HG02623 (cell line): Measurements from ENCODE around the gene COL28A1.
"Not testable (repeated sequence)": the region's sequence is repeated elsewhere in the genome, so short reads cannot be mapped to it uniquely, and the experiment has no call there.

ENCODE experiments used
- ATAC-seq: cut with Tn5 transposase; IDR thresholded peaks from one replicate; pipeline ENCODE4 v1.9.1; 2021; ENCODE audit warnings: moderate library complexity; ENCODE audit not compliant: unreplicated experiment

Gene COL28A1

GRCh38 chr7:7562736-7563135 lies 27.1 kb upstream of the COL28A1 start:
- no peak for ATAC-seq

DNA sequence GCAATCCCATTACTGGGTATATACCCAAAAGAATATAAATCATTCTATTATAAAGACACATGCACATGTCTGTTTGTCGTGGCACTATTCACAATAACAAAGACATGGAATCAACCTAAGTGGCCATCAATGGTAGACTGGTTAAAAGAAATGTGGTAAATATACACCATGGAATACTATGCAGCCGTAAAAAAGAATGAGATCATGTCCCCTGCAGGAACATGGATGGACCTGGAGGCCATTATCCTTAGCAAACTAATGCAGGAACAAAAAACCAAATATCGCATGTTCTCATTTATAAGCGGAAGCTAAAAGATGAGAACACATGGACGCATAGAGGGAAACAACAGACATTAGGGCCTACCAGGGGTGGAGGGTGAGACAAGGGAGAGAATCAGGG lies 25.9 kb upstream of the COL28A1 start:
- ATAC-seq: not testable (repeated sequence)

DNA sequence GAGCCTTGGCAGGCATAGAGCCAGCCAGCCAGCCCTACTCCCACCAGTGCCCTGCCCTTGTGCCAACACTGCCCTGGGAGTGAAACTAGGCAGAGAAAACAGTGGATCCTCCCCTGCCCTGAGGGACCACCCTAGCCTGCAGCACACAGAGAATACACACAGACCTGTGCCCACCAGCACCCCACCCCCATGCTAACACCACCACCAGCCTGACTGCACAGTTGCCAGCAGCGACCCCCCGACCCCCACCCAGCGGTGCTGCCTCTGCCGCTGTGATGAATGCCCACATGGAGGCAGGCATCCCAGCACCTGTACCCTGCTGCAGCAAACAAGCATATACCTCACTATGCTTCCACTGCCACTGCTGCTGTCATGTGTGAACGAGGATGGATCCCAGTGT lies 21.6 kb upstream of the COL28A1 start:
- no peak for ATAC-seq

GRCh38 chr7:7556852-7557251 lies 21.2 kb upstream of the COL28A1 start:
- no peak for ATAC-seq

DNA sequence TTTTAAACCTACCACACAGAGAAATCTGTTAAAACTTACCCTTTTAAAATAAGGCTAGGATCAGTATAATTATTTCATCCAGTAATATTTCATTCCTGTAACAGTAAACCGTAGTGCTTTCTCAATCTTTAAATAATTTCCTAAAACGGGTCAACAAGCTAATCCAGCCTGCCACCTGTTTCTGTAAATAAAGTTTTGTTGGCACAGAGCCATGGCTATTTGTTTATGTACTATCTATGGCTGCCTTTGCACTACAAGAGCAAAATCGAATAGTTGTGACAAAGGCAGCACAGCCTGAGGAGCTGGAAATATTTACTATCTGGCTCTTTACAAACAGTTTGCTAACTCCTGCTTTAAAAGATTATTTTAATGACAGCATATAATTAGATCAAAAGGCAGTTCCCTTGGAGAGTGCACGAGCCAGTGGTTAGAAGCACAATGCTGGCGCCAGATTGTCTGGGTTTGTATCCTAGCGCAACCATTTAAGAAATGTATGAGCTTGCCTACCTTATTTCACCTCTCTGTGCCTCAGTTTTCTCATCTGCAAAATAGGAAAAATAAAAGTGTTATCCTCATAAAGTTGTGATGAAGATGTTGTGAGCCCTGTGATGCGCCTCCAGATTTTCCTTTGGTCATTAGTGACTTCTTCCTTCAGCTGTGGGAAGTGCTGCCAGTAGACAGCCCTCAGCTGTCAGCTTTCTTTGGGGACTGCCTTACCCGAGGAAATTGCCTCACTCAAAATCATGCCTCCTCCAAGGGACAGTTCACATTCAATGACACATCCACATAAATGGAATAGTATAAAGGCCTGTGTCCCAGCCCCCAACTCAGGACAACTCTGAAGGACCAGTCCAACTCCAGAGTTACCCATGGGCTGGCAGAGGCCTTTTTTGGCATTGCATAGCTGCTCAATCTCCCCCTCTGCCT lies 19.2 kb upstream of the COL28A1 start:
- no peak for ATAC-seq

GRCh38 chr7:7554021-7554432 lies 18.4 kb upstream of the COL28A1 start:
- no peak for ATAC-seq

DNA sequence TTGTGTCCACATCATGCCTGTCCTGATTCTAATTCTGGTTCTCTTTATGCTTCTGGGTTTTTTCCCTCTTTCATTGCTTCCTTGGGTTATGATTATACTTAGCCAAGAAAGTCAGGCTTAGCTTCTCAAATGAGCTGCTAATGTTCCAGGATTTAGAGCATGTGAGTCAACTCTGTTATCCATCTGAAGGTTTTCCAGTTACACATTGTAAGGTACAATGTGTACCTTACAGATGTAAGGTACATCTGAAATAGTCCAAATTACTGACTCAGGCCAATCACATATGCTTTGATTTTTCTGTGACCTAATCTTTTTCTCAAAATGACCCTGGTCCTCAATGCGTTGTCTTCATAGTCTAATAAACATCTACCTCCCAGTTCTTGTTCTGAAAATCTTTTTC lies 17.7 kb upstream of the COL28A1 start:
- ATAC-seq: no peak

- ATAC-seq: no peak
These were observed 16.5 kb upstream of the COL28A1 start for GRCh38 chr7:7552199-7552598.

DNA sequence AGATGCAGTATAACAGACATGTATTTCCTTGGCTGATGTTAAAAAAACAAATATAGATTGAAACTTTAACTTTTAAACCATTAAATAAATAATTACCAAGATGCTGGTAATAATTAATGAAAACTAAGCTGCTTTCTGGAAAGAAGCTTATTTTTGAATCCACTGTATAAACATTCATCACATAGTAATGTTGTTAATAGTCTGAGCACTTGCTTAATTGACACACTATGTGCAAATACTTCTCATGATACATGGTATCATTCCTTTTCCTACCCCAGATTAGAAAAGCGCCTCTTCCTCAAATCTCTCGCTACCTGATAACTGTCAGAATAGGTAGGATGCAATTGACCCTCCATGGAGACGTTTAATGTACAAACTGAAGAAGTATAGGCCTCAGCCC lies 15.0 kb upstream of the COL28A1 start:
- no peak for ATAC-seq

GRCh38 chr7:7548407-7548806 lies 12.7 kb upstream of the COL28A1 start:
- no peak for ATAC-seq

GRCh38 chr7:7542251-7542835 lies 6.7 kb upstream of the COL28A1 start:
- ATAC-seq: no peak

GRCh38 chr7:7539711-7540110 lies 4.0 kb upstream of the COL28A1 start:
- no peak for ATAC-seq

DNA sequence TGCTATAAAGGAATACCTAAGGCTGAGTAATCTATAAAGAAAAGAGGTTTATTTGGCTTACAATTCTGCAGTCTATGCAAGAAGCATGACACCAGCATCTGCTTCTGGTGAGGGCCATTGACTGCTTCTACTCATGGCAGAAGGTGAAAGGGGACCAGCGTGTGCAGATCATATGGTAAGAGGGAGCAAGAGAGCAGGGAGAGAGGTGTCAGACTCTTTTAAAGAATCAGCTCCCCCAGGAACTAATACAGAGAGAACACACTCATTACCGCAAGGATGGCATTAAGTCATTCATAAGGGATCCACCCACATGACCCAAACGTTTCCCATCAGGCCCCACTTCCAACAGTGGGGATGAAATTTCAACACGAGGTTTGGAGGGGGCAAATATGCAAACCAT lies 3.5 kb upstream of the COL28A1 start:
- ATAC-seq: no peak

GRCh38 chr7:7537711-7538110 lies 2.0 kb upstream of the COL28A1 start:
- no peak for ATAC-seq

GRCh38 chr7:7536396-7537019 lies 835 bp upstream of the COL28A1 start:
- no peak for ATAC-seq

DNA sequence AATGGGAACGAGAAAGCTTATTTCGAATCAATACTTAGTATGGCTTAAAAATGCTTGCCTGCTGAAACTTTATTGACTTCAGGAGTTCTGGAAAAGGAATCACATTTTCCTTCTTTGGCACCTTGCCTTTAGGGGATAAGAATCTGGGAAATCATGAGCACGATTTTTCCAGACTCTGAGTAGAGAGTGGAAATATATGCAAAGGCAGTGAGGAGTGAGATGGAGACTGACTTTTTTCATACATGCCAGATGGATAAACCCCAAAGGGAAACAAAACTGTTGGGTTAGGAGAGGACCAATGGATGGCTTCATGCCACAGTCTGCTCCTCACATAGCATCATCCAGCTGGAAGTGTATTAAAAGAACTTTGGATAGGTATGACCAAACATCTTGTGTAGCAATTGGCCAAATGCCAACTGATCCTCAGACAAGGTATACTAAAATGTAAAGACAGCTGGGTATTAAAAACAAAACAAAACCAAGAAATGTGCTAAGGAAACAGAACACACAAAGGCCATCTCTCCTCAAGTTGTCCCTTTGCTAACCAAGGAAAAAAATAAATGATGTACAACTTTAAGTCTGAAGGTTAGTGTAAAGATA lies 1.7 kb downstream of the COL28A1 start:
- ATAC-seq: no peak

- no peak for ATAC-seq
These were observed 6.3 kb downstream of the COL28A1 start for GRCh38 chr7:7529328-7529727.

DNA sequence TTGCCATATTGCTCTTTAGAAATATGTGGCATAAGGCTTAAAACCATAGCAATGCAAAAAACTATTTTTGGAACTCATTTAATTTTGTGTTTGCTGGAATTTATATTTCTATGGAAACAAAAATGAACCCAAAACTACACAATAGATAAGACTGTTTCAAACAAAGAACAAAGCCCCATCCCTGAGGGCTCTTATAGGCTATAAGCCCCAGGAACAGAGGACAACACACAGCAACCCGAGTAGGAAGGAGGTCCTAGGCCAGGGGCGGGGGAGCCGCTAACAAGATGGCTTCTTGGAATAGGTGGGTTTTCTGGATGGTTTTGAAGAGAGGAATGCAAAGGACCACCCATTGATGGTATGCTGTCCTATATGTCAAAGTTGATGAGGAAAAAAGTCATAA lies 8.6 kb downstream of the COL28A1 start:
- no peak for ATAC-seq

GRCh38 chr7:7526006-7526405 lies 9.7 kb downstream of the COL28A1 start:
- ATAC-seq: no peak

GRCh38 chr7:7524121-7524520 lies 11.6 kb downstream of the COL28A1 start:
- no peak for ATAC-seq

- ATAC-seq: no peak
These were observed 13.3 kb downstream of the COL28A1 start for GRCh38 chr7:7522421-7522820.

DNA sequence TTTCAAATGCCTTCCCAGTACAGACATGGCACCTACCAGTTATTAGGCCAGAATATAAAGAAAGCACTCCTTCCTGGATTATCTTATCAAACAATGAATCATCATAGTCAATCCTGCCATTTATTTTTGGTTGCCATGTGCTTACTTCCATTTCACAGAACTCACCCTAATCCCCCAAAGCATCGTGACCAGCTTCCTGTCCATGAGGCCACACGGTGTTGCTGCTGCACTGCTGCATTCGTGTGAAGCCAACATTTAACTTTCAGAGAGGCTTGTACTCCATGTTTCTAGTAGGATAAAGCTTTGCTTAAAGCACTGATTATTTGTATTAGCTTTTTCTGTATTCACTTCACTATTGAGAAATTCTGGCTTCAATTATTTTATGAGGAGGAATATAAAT lies 14.4 kb downstream of the COL28A1 start:
- ATAC-seq: no peak
